ENCODE results near the gene EDARADD. TPM values are rescaled to one million over a fixed set of nuclear protein-coding genes. Genes with fewer than 3 reads are reported as not detected.

Gene EDARADD
- total RNA-seq, 1 experiment from 2014 or later: not detected

DNA sequence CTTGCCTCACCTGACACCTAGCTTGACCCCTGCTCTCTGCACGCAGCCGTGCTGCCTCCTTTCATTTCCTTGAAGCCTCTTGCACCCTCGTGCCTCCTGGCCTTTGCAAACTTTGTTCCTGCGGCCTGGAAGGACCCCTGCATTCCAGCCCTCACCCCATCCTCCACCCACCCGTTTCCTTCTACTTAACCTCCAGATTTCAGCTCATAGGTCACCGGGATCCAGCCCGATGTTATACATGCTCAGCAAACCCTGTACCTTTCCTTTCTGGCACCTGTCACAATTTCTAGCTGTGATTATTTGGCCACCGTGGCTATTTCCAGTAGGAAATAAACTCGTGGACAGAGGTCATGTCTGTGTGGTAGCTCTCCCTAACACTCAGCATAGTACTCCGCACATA, 4.5 kb downstream of the EDARADD start:
- peaks cover 9% of the 10 kb centered on the region for H3K4me1 ChIP-seq (replicated peaks)
- peaks cover 32% of the 10 kb centered on the region for H3K27me3 ChIP-seq (replicated peaks)
- H3K9me3 ChIP-seq (replicated peaks): no peaks in the 10 kb centered on the region
- H3K36me3 ChIP-seq: no peaks in the 10 kb centered on the region
- no peak overlapping the region for H3K27ac ChIP-seq
- H3K4me3 ChIP-seq: no peak overlapping the region
- DNase-seq (ENCODE audit: low read depth in 1 of 2, low spot score in 2 of 2): no peak

- no peaks in the 10 kb centered on the region for H3K9me3 ChIP-seq (replicated peaks)
- peaks cover 19% of the 10 kb centered on the region for H3K27me3 ChIP-seq (replicated peaks)
- H3K36me3 ChIP-seq: no peaks in the 10 kb centered on the region
- no peak overlapping the region for H3K4me3 ChIP-seq
- no peak for DNase-seq (ENCODE audit: low read depth in 1 of 2, low spot score in 2 of 2)
- no peak overlapping the region for H3K27ac ChIP-seq
- peaks cover 7% of the 10 kb centered on the region for H3K4me1 ChIP-seq (replicated peaks)
These were observed 6.0 kb downstream of the EDARADD start for GRCh38 chr1:236400061-236400603.

GRCh38 chr1:236401698-236402097, 7.6 kb downstream of the EDARADD start:
- no peak overlapping the region for H3K27ac ChIP-seq
- no peaks in the 10 kb centered on the region for H3K36me3 ChIP-seq
- no peak for DNase-seq (ENCODE audit: low read depth in 1 of 2, low spot score in 2 of 2)
- peaks cover 4% of the 10 kb centered on the region for H3K27me3 ChIP-seq (replicated peaks)
- H3K9me3 ChIP-seq (replicated peaks): no peaks in the 10 kb centered on the region
- no peaks in the 10 kb centered on the region for H3K4me1 ChIP-seq (replicated peaks)
- no peak overlapping the region for H3K4me3 ChIP-seq

DNA sequence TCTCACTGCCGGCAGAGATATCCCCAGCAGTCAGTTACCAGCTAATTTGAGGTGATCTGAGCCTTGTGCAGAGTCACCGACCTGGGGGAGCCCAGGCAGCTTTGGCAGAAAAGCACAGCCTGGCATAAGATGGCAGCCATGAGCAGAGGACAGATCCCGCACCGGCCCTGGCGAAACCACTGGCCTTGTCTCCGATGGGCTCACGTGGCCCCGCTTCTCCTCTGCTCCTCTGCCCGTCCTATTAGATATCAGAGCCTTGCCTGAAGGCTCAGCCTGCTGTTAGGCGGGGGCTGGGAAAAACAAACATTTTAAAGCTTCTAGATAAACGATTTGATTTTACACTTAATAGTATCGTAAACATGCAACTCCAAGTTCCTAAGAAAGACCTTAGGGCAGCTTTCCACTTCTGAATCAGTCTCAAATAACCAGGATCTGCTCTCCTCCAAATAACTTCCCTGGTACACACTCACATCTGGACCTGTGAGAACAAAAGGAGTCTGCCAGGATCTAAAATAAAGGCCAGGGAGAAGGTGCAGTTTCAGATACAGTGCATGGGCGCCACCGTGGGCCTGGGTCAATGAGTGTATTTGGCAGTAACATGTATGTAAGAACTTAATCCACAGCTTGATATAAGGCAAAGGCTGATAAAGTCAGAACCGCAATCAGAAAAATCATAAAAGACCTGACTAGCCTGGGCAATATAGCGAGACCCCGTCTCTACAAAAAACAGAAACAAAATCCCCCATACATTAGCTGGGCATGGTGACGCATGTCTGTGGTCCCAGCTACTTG, 10.0 kb downstream of the EDARADD start:
- Histone ChIP-seq H3K4me1 (replicated peaks) (no peaks in the 10 kb centered on the region), H3K9me3 (replicated peaks) (no peaks in the 10 kb centered on the region), H3K27me3 (replicated peaks) (peaks cover 3% of the 10 kb centered on the region; the same call in 1 of the 2 replicates), H3K4me3 (no peak overlapping the region), H3K27ac (no peak overlapping the region), H3K36me3 (no peaks in the 10 kb centered on the region)
- DNase-seq (ENCODE audit: low read depth in 1 of 2, low spot score in 2 of 2): no peak

DNA sequence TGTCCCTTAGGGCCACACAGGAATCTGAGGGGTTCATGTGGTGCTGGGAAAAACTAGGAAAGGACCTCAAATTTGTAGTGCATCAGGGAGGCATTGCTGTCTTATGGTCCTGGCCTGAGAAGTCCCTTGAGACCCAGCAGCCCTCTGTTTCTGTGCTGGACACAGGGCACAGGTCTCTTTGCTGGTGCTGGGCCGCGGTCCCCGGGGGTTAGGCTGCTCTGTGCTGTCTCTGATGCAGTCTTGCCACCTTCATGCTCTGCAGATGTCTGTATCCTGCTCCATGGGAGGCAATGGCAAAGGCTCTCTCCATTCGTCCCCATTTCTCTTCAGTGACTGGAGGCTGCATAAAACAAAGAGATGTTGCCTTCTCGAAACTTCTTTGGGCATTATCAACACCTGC, 13.0 kb downstream of the EDARADD start:
- no peaks in the 10 kb centered on the region for H3K36me3 ChIP-seq
- peak in 1 of 2 experiments; percentile 32 for DNase-seq (ENCODE audit: low read depth in 1 of 2, low spot score in 2 of 2)
- H3K27ac ChIP-seq: no peak overlapping the region
- H3K27me3 ChIP-seq (replicated peaks): 0 out of 2 replicates have a peak, but pooled peaks cover 3% of the 10 kb centered on the region
- no peak overlapping the region for H3K4me3 ChIP-seq
- no peaks in the 10 kb centered on the region for H3K4me1 ChIP-seq (replicated peaks)
- no peaks in the 10 kb centered on the region for H3K9me3 ChIP-seq (replicated peaks)

- no peak overlapping the region for H3K4me3 ChIP-seq
- H3K9me3 ChIP-seq (replicated peaks): no peaks in the 10 kb centered on the region
- DNase-seq (ENCODE audit: low read depth in 1 of 2, low spot score in 2 of 2): no peak
- no peak overlapping the region for H3K27ac ChIP-seq
- no peaks in the 10 kb centered on the region for H3K4me1 ChIP-seq (replicated peaks)
- H3K27me3 ChIP-seq (replicated peaks): 0 out of 2 replicates have a peak, but pooled peaks cover 6% of the 10 kb centered on the region
- H3K36me3 ChIP-seq: no peaks in the 10 kb centered on the region
These were observed 19.6 kb downstream of the EDARADD start for GRCh38 chr1:236413688-236414087.

GRCh38 chr1:236416165-236416564, 22.1 kb downstream of the EDARADD start:
- peaks cover 6% of the 10 kb centered on the region; the same call in 1 of the 2 replicates for H3K4me1 ChIP-seq (replicated peaks)
- 0 out of 2 replicates have a peak, but pooled peaks cover 6% of the 10 kb centered on the region for H3K27me3 ChIP-seq (replicated peaks)
- H3K36me3 ChIP-seq: no peaks in the 10 kb centered on the region
- no peaks in the 10 kb centered on the region for H3K9me3 ChIP-seq (replicated peaks)
- no peak for DNase-seq (ENCODE audit: low read depth in 1 of 2, low spot score in 2 of 2)
- H3K4me3 ChIP-seq: no peak overlapping the region
- H3K27ac ChIP-seq: no peak overlapping the region

- DNase-seq (ENCODE audit: low read depth in 1 of 2, low spot score in 2 of 2): no peak
- peaks cover 7% of the 10 kb centered on the region; the same call in 1 of the 2 replicates for H3K4me1 ChIP-seq (replicated peaks)
- no peaks in the 10 kb centered on the region for H3K36me3 ChIP-seq
- H3K4me3 ChIP-seq: no peak overlapping the region
- H3K9me3 ChIP-seq (replicated peaks): no peaks in the 10 kb centered on the region
- 0 out of 2 replicates have a peak, but pooled peaks cover 6% of the 10 kb centered on the region for H3K27me3 ChIP-seq (replicated peaks)
- no peak overlapping the region for H3K27ac ChIP-seq
These were observed 23.2 kb downstream of the EDARADD start for GRCh38 chr1:236417336-236417735.

DNA sequence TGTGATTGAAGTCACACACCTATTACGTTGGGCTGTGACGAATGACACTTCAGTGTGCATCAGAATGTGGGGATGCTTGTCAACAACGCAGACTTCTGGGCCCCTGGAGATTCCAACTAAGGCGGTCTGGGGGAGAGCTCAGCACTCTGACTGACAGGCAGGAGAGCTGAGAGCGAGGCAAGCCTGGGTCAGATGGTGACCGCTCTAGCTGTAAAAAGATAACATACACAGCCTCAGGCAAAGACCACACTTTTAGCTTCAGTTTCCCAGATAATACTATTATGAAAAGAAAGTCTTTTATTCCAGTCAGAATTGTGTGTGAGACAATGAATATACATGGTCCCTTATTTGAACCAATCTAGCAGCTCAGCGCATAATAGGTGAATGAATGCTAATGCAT, 25.4 kb downstream of the EDARADD start:
- Histone ChIP-seq H3K36me3 (no peaks in the 10 kb centered on the region), H3K27ac (no peak overlapping the region), H3K27me3 (replicated peaks) (no peaks in the 10 kb centered on the region), H3K4me3 (no peak overlapping the region), H3K4me1 (replicated peaks) (peaks cover 7% of the 10 kb centered on the region; the same call in 1 of the 2 replicates), H3K9me3 (replicated peaks) (no peaks in the 10 kb centered on the region)
- no peak for DNase-seq (ENCODE audit: low read depth in 1 of 2, low spot score in 2 of 2)

DNA sequence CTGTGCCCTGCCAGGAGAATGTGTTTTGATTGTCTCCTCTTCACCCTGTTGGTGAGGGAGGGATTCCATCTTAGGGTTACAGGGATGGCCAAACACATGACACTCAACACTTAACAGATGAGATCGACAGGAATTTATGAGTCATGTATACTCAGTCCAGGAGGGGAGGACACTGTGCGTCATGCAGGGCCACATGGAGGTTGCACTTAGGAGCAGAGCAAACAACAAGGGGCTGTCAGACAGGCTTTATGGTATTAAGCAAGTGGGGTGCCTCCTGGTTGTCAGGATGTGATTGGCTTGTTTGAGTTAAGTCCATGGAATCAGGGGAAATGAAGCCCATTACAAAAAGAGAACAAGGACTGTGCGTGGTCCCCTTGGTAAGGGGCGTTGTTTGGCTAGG, 26.9 kb downstream of the EDARADD start:
- no peak overlapping the region for H3K4me3 ChIP-seq
- peaks cover 7% of the 10 kb centered on the region; the same call in 1 of the 2 replicates for H3K4me1 ChIP-seq (replicated peaks)
- no peak overlapping the region for H3K27ac ChIP-seq
- no peaks in the 10 kb centered on the region for H3K27me3 ChIP-seq (replicated peaks)
- peak in 1 of 2 experiments; percentile 28 for DNase-seq (ENCODE audit: low read depth in 1 of 2, low spot score in 2 of 2)
- no peaks in the 10 kb centered on the region for H3K36me3 ChIP-seq
- H3K9me3 ChIP-seq (replicated peaks): no peaks in the 10 kb centered on the region

- Histone ChIP-seq H3K4me3 (no peak overlapping the region), H3K27ac (no peak overlapping the region), H3K4me1 (replicated peaks) (peaks cover 7% of the 10 kb centered on the region; the same call in 1 of the 2 replicates), H3K9me3 (replicated peaks) (no peaks in the 10 kb centered on the region), H3K27me3 (replicated peaks) (no peaks in the 10 kb centered on the region), H3K36me3 (no peaks in the 10 kb centered on the region)
- DNase-seq (ENCODE audit: low read depth in 1 of 2, low spot score in 2 of 2): no peak
These were observed 27.9 kb downstream of the EDARADD start for GRCh38 chr1:236421850-236422516.

DNA sequence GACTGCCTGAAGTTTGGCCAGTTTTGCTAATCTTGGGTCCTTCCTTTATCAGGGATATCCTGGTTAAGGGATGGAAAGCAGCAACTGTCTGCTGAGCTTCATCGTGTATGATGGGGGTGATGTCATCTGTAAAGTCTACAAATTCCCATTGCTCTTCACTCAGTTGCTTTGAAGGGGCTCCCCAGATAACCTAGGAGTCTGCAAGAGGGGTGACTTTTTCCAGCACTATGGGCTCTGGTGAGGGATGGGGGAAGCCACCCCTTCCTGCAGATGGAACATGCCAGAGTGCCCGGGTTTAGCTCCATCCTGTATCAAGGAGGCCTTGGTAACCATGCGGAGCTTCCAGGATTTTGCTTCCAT, 28.4 kb downstream of the EDARADD start:
- no peak overlapping the region for H3K4me3 ChIP-seq
- peak in 1 of 2 experiments; percentile 1 for DNase-seq (ENCODE audit: low read depth in 1 of 2, low spot score in 2 of 2)
- no peak overlapping the region for H3K27ac ChIP-seq
- no peaks in the 10 kb centered on the region for H3K9me3 ChIP-seq (replicated peaks)
- H3K27me3 ChIP-seq (replicated peaks): no peaks in the 10 kb centered on the region
- H3K36me3 ChIP-seq: no peaks in the 10 kb centered on the region
- H3K4me1 ChIP-seq (replicated peaks): peaks cover 7% of the 10 kb centered on the region; the same call in 1 of the 2 replicates

- H3K4me3 ChIP-seq: no peak overlapping the region
- H3K36me3 ChIP-seq: no peaks in the 10 kb centered on the region
- no peak overlapping the region for H3K27ac ChIP-seq
- no peaks in the 10 kb centered on the region for H3K9me3 ChIP-seq (replicated peaks)
- no peak for DNase-seq (ENCODE audit: low read depth in 1 of 2, low spot score in 2 of 2)
- peaks cover 7% of the 10 kb centered on the region; the same call in 1 of the 2 replicates for H3K4me1 ChIP-seq (replicated peaks)
- H3K27me3 ChIP-seq (replicated peaks): no peaks in the 10 kb centered on the region
These were observed 31.1 kb downstream of the EDARADD start for GRCh38 chr1:236425031-236425663.

Data from SJSA1 (cell line).